DOHH2 (cell line): ENCODE data around the gene MAGEA12.

Source experiments
- EZH2phosphoT487 ChIP-seq: fragments of 200-600 bp; sonication (generic); IDR thresholded peaks from 2 replicates; pipeline ENCODE4 v1.6.1; 2017; ENCODE audit warnings: borderline replicate concordance, mild to moderate bottlenecking, antibody characterized with exemption, low read length, moderate library complexity, mixed read lengths
- TF ChIP-seq, protein P1 (sequence below): fragments of 200-600 bp; sonication (generic); IDR thresholded peaks from one replicate; pipeline ENCODE4 v1.5.1; 2014; ENCODE audit warnings: antibody characterized with exemption, mild to moderate bottlenecking, low read depth, low read length; ENCODE audit not compliant: poor library complexity, severe bottlenecking

DNA sequence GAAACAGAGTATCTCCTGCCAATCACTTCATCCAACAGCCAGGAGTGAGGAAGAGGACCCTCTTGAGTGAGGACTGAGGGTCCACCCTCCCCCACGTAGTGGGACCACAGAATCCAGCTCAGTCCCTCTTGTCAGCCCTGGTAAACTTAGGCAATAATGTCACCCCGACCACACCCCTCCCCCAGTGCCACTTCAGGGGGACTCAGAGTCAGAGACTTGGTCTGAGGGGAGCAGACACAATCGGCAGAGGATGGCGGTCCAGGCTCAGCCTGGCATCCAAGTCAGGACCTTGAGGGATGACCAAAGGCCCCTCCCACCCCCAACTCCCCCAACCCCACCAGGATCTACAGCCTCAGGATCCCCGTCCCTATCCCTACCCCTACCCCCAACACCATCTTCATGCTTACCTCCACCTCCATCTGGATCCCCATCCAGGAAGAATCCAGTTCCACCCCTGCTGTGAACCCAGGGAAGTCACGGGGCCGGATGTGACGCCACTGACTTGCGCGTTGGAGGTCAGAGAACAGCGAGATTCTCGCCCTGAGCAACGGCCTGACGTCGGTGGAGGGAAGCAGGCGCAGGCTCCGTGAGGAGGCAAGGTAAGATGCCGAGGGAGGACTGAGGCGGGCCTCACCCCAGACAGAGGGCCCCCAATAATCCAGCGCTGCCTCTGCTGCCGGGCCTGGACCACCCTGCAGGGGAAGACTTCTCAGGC lies at the start of gene MAGEA12, which contains the start of gene CSAG1:
- TF ChIP-seq, protein P1, sequence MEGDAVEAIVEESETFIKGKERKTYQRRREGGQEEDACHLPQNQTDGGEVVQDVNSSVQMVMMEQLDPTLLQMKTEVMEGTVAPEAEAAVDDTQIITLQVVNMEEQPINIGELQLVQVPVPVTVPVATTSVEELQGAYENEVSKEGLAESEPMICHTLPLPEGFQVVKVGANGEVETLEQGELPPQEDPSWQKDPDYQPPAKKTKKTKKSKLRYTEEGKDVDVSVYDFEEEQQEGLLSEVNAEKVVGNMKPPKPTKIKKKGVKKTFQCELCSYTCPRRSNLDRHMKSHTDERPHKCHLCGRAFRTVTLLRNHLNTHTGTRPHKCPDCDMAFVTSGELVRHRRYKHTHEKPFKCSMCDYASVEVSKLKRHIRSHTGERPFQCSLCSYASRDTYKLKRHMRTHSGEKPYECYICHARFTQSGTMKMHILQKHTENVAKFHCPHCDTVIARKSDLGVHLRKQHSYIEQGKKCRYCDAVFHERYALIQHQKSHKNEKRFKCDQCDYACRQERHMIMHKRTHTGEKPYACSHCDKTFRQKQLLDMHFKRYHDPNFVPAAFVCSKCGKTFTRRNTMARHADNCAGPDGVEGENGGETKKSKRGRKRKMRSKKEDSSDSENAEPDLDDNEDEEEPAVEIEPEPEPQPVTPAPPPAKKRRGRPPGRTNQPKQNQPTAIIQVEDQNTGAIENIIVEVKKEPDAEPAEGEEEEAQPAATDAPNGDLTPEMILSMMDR = no peak
- no peak for TF ChIP-seq EZH2phosphoT487
